ENCODE measurements around the gene ACADS. TPM values are rescaled to one million over a fixed set of nuclear protein-coding genes. Genes with fewer than 3 reads are reported as not detected.
A peak's percentile ranks its signal among the peaks of the same experiment; 100 is the strongest.

The ACADS gene
- total RNA-seq, 1 donor from 2014 or later: 11.3 TPM

GRCh38 chr12:120758798-120759590, 33.4 kb downstream of the ACADS start:
- ATAC-seq: no peak

DNA sequence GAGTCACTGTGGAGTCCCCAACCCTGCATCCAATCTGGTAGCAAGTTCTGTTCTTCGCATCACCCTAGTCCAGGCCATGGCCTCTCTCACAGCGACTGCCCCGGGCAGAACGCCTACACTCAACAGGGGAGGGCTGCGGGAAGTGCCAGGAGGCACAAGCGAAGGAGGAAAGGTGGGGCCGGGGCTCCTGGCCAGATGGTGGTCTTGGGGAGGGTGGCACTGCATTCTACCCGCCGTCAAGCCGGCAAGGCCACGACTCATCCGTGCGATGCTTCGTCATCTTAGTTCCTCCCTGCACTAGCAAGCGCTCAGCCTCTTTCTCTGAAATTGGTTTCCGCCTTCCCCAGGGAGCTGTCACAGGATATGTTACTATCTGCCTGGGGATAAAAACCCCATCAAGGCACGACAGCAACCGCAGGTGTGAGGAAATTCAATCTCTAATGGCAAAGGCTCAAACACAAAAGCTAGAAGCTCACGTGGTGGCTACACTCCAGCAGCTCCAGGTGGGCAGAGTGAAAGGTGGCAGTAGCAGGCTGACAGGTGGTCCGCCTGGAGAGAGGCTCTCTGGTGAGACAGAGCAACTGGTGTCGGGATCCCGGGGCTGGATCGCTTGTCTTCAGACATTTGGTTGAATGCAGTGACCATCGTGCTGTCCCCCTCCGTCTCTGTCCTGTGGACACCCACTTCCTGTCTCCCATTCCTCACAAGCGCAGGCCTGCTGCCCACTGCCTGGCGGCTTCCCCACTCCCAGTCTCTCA, 34.1 kb downstream of the ACADS start:
- no peak for ATAC-seq

GRCh38 chr12:120760349-120761254, 35.0 kb downstream of the ACADS start:
- ATAC-seq: no peak

DNA sequence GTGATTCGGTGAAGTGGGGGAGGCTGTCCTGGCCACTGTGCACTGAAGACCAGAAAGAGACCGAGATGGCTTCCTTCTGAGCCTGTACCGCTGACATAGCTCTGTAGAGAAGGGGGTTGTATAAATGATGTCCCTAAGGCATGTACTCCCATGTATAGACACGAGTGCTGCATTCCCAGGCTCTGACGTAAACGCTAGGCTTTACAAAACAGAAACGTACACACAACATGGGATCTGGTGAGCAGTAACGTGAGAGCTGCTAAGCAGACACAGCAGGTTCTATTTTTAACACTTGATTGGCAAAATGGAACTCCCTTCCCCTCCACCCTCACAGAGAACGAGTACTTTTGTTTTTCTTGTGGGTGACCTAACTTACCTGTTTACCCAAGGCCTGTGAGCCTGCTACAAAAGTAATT, 35.9 kb downstream of the ACADS start:
- ATAC-seq: peak; percentile 81

DNA sequence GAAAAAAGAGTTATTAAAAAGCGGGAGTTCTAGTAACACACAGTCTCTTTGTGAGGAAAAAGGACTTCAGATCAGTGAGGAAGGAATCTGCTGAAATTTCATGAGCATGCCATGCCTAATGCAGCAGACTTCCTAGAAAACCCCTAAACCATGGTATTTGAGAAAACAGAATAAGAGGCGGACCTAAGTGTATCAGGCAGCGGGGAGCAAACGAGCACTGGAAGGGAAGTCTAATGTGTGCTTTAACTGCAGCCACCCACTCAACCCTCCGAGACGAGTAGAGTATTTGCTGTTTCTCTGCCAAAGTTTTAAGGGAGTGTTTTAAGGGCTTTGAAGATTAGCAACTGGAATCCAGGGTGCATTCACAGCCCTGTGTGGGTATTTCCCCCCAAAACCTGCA, 36.5 kb downstream of the ACADS start:
- ATAC-seq: no peak

DNA sequence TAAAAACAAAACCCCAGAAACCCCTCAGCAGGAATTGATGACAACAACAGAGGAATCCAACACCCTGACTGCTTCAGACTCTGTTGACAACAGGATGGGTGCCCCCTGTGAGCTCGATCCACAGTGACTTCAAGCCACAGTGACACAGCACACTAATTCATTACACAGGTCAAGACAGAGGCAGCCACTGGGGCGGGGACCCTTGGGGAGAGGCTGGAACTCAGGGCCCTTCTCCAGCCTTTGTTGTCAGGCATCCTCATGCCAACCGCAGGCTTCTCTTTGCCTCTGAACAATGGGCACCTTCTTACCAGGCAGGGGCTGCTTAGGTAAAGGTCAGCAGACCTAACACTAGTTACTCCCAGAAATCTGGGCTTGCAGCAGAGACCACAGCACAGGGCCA, 37.6 kb downstream of the ACADS start:
- ATAC-seq: no peak

DNA sequence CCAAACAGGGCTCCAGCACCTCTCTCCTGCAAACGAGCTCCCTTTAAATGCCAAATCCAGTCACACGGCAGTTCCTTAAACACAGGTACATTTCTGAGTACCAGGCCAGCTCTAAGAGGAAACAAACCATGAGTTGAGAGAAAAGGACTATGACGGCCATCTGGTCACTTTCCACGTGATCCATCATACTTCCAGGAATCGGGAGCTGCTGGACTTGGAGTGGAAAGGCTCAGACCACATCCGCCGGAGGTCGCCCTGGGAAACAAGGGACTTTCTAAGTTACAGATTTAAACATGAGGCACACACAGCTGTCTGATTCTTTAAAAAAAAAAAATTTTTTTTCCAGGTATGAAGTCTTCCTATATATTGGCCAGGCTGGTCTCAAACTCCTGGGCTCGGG, 39.2 kb downstream of the ACADS start:
- ATAC-seq: no peak

GRCh38 chr12:120766566-120766965, 40.9 kb downstream of the ACADS start:
- ATAC-seq: no peak

DNA sequence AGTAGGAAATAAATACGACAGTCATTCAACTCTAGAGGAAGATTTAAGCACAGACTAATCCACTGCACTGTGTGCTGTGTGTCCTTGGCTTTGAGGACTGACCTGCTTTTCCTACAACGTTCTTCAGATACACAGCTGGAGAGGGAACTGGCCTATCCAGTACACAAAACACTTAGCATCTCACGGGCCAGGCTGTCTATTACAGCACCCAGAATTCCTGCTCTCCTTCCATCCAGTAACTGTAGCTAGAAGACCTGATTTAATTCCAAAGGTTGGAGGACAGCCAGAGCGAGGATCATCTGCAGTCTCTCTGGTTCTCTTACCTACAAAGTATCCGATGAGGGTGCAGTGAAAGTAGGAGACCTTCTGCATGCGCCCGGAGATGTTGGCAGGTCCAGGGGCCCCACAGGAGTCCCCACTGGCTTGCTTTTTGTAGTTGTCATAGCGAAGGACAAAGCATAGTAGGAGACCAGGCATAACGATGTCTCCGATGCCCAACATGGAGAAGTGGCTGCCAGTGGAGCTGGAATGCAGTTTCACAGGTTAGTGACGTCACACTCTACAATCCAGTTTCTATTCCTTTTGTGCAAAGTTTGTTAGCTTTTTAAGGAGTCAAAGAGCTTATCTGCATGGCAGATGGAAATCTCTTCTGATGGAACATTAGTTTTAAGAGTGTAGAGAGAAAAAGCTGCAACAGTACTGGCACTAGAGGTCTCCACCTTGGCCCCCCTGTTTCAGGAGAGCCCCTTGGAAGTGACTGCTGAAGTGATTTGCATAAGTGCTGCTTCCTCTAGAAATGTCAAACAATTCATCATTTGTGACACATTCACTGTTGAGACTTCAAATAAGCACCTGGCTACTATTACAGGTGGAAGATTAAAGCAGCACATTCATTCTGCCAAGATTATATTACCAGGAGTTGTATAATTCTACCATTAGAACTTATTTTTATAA, 41.7 kb downstream of the ACADS start:
- no peak for ATAC-seq

DNA sequence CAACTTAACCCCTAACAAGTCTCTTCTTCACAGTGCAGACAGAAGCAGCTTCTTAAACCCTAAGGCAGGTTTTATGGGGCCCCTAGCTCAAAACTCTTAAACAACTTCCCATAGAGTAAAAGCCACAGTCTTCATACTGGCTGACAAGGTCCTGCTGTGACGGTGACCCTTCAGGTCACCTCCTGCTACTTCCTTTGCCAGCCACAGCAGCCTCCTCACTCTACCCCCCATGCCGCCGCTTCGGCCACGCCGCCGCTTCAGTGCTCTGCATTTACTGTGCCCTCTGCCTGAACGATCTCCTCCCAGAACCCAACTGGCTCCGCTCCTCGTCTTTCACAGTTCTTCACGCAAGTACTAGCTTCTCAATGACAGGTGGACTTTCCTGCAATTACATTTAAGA, 45.5 kb downstream of the ACADS start:
- ATAC-seq: no peak

DNA sequence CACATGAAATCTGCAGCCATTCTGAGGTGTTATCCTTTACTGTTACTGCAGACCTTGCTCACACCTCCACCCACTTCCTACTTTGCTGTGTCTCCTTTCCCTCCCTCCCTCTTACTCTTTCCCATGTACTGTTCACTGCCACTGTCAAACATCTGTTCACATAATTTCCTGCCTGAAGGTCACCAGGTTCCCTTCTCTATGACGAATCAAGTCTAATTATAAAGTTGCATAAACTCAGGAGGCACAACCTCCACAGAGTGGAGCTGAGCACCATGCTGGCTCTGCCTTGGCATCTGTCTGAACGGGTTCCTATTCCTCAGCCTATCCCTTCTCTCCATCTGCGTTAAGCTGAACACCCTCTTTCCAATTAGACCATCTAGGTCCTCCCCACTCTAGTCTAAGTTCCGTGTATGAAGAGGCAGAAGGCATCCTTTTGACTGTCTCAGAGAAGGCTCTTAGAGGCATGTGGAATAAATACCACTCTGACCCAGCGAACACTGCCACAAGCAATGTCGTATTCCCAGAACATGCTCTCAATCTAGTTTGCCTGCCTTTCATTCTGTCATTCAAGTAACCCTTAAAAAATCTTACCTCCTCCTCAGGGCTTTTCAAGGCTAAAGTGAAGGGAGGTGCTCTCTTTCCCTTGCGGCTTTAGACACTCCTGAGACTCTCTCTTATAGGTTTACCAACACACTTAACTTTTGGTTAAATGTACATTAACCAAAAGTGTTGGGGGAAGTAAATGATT, 48.7 kb downstream of the ACADS start:
- ATAC-seq: no peak

- ATAC-seq: no peak
These were observed 50.4 kb downstream of the ACADS start for GRCh38 chr12:120775862-120776552.

DNA sequence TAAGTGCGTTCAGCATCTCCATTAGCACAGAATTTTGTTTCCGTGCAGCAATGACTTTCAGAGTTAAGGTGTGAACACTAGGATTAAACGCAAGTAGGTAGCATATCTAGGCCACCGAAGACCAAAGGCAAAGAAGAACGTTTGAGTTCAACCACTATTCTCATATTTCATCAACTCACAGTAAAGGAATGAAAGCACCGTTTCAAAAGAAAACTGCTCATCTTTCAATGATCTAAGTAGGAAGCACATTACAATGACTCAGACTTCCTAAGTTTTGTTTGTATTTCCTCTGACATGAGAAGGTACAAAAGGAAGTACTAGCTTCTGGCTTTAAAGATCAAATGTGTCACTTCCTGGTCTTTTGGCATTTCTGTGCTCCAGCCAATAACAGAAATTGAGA, 57.6 kb downstream of the ACADS start:
- peak; percentile 23 for ATAC-seq

- ATAC-seq: no peak
These were observed 59.2 kb downstream of the ACADS start for GRCh38 chr12:120784804-120785203.

DNA sequence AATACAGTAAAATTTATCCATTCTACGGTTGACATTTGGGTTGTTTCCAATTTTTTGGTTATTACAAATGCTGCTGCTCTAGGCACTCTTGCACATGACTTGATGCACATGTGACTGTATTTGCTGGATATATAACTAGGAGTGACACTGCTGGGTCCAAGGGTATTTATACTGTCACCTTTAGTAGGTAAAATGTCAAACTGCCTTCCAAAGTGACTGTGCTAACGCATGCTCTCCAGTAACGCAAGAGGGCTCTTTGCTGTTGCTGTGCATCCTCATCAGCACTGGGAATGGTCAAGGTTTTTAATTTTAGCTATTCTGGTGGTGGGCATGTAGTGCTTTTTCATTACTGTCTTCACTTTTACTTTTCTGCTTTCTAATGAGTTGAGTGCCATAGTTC, 62.3 kb downstream of the ACADS start:
- ATAC-seq: no peak

Other genes starting within 250 kb of the ACADS start
- gene DYNLL1, start 229.7 kb upstream of the ACADS start, total RNA-seq: 621 TPM
- gene COQ5, start 196.7 kb upstream of the ACADS start, total RNA-seq: 23.2 TPM
- 198 TPM for gene RNF10, start 191.5 kb upstream of the ACADS start, total RNA-seq
- 26.2 TPM for gene POP5, start 144.4 kb upstream of the ACADS start, total RNA-seq
- 0.16 TPM for gene CABP1, start 85.2 kb upstream of the ACADS start, total RNA-seq
- gene MLEC, start 38.7 kb upstream of the ACADS start, total RNA-seq: 40.1 TPM
- gene UNC119B, start 15.4 kb upstream of the ACADS start, total RNA-seq: 14.7 TPM
- 85.8 TPM for gene SPPL3, start 178.5 kb downstream of the ACADS start, total RNA-seq